GM12878 (cell line): Measurements from ENCODE around the gene COMMD1. TPM values are rescaled to one million over a fixed set of nuclear protein-coding genes. Genes with fewer than 3 reads are reported as not detected.
A peak's percentile ranks its signal among the peaks of the same experiment; 100 is the strongest.

Experiments
- ATAC-seq: fragments of 200-7000 bp; cut with Tn5 transposase; 3 replicates; pipeline ENCODE4 v1.9.1; 2020; ENCODE audit warnings: mild to moderate bottlenecking, moderate library complexity
- BruUV-seq: library from RNA; stranded (reverse); fragments of 400-500 nt; replicated peaks from 2 replicates; lab custom pipeline; 2021; lab: Mats Ljungman, UMichigan
- CTCF ChIA-PET: fragments of 300-600 bp; sonication (Branson Sonifier 250); formaldehyde crosslinking; extraction: SDS; loops from one replicate; lab custom pipeline; 2021; ENCODE audit warnings: inconsistent platforms; lab: Yijun Ruan, JAX
- POLR2A ChIA-PET: fragments of 350-600 bp; formaldehyde crosslinking; extraction: SDS; loops from one replicate; lab custom pipeline; 2021; ENCODE audit warnings: inconsistent platforms; lab: Charles Lee
- RAD21 ChIA-PET: fragments of 300-600 bp; sonication (Branson Sonifier 250); formaldehyde crosslinking; loops from one replicate; lab custom pipeline; 2023; ENCODE audit warnings: antibody characterized with exemption; ENCODE audit not compliant: unreplicated experiment; lab: Charles Lee
- SMC1A ChIA-PET: fragments of 300-600 bp; sonication (Branson Sonifier 250); formaldehyde crosslinking; loops from one replicate; lab custom pipeline; 2023; ENCODE audit not compliant: unreplicated experiment, uncharacterized antibody; lab: Charles Lee
- DNase-seq: peaks from one replicate; pipeline ENCODE4 v3.0.0-alpha.2; 2011; ENCODE audit warnings: low read depth, low spot score
- FAIRE-seq: peaks from 3 replicates; lab custom pipeline; 2011; peaks lifted over from hg19 to GRCh38; lab: Jason Lieb, UNC
- H2AFZ ChIP-seq: 2 replicates; pipeline ENCODE4 v1.6.0; 2011; ENCODE audit warnings: low read depth, low read length, control low read depth; ENCODE audit not compliant: control insufficient read depth
- H3K27ac ChIP-seq: 2 replicates; pipeline ENCODE4 v1.5.1; 2011; ENCODE audit warnings: control low read depth; ENCODE audit not compliant: control insufficient read depth, insufficient read depth
- H3K27me3 ChIP-seq, 2 experiments: replicated peaks in 1 of 2; 2 replicates each; pipeline versions ENCODE4 v1.6.0 to v1.6.1; 2011; ENCODE audit warnings: low read length in 1 of 2; ENCODE audit not compliant: control insufficient read depth in 2 of 2, insufficient read depth in 2 of 2
- H3K36me3 ChIP-seq, 2 experiments: 2 replicates each; pipeline ENCODE4 v1.5.1; 2011; ENCODE audit warnings: low read length in 1 of 2; ENCODE audit not compliant: control insufficient read depth in 2 of 2, insufficient read depth in 2 of 2
- H3K4me1 ChIP-seq: 2 replicates; pipeline ENCODE4 v1.6.1; 2011; ENCODE audit warnings: mild to moderate bottlenecking, low read length, moderate library complexity, mixed read lengths; ENCODE audit not compliant: control insufficient read depth, insufficient read depth
- H3K4me2 ChIP-seq: 2 replicates; pipeline ENCODE4 v1.6.0; 2011; ENCODE audit warnings: control low read depth; ENCODE audit not compliant: control insufficient read depth, insufficient read depth
- H3K4me3 ChIP-seq: fragments of 200-600 bp; sonication (generic); 2 replicates; pipeline ENCODE4 v1.5.1; 2016
- H3K79me2 ChIP-seq: 2 replicates; pipeline ENCODE4 v1.6.0; 2011; ENCODE audit warnings: low read length; ENCODE audit not compliant: control insufficient read depth, insufficient read depth
- H3K9ac ChIP-seq: 2 replicates; pipeline ENCODE4 v1.8.0; 2011; ENCODE audit warnings: low read length, control low read depth, mixed read lengths; ENCODE audit not compliant: control insufficient read depth, insufficient read depth
- H3K9me3 ChIP-seq: replicated peaks from 3 replicates; pipeline ENCODE4 v1.5.1; 2011; ENCODE audit warnings: mild to moderate bottlenecking, low read length; ENCODE audit not compliant: control insufficient read depth, insufficient read depth
- H4K20me1 ChIP-seq: 2 replicates; pipeline ENCODE4 v1.6.0; 2011; ENCODE audit not compliant: control insufficient read depth, insufficient read depth
- ATF7 ChIP-seq: fragments of 450-650 bp; IDR thresholded peaks from 2 replicates; pipeline ENCODE4 v1.6.1; 2016; ENCODE audit warnings: low read depth, mild to moderate bottlenecking
- CREB1 ChIP-seq: IDR thresholded peaks from 2 replicates; pipeline ENCODE4 v1.6.1; 2012; ENCODE audit warnings: low read depth, mild to moderate bottlenecking, inconsistent platforms
- GATAD2B ChIP-seq: fragments of 450-650 bp; conservative IDR thresholded peaks from 2 replicates; pipeline ENCODE4 v1.6.1; 2017; ENCODE audit warnings: low read depth, mild to moderate bottlenecking, moderate library complexity
- HDAC2 ChIP-seq: fragments of 200-600 bp; sonication (generic); IDR thresholded peaks from 2 replicates; pipeline ENCODE4 v1.6.1; 2017
- MAX ChIP-seq: IDR thresholded peaks from 2 replicates; pipeline ENCODE4 v1.6.1; 2012; ENCODE audit warnings: low read depth, low read length, improper control_type of control experiment
- MXI1 ChIP-seq: fragments of 150-350 bp; IDR thresholded peaks from 2 replicates; pipeline ENCODE4 v1.6.1; 2011; ENCODE audit warnings: low read depth, mild to moderate bottlenecking, inconsistent platforms, low read length, improper control_type of control experiment
- NFIC ChIP-seq: IDR thresholded peaks from 2 replicates; pipeline ENCODE4 v1.6.1; 2012; ENCODE audit warnings: low read depth, mild to moderate bottlenecking, inconsistent platforms, low read length, moderate library complexity
- NR2F1 ChIP-seq: fragments of 450-650 bp; conservative IDR thresholded peaks from 2 replicates; pipeline ENCODE4 v1.6.1; 2017; ENCODE audit warnings: mild to moderate bottlenecking
- PML ChIP-seq: IDR thresholded peaks from 2 replicates; pipeline ENCODE4 v1.6.1; 2012; ENCODE audit warnings: low read length, inconsistent platforms
- RELA ChIP-seq: fragments of 450-650 bp; IDR thresholded peaks from 2 replicates; pipeline ENCODE4 v1.8.0; 2014; ENCODE audit warnings: borderline replicate concordance; ENCODE audit not compliant: partially characterized antibody
- RELB ChIP-seq: fragments of 450-650 bp; IDR thresholded peaks from 2 replicates; pipeline ENCODE4 v1.6.1; 2017; ENCODE audit warnings: low read depth, mild to moderate bottlenecking, moderate library complexity
- SIN3A ChIP-seq: IDR thresholded peaks from 2 replicates; pipeline ENCODE4 v1.6.1; 2012; ENCODE audit warnings: low read depth, low read length, improper control_type of control experiment
- SIX5 ChIP-seq: IDR thresholded peaks from 2 replicates; pipeline ENCODE4 v1.6.1; 2011; ENCODE audit warnings: mild to moderate bottlenecking, low read depth, low read length, moderate library complexity; ENCODE audit not compliant: severe bottlenecking
- STAT1 ChIP-seq: fragments of 450-650 bp; conservative IDR thresholded peaks from 2 replicates; pipeline ENCODE4 v1.6.1; 2014; ENCODE audit warnings: antibody characterized with exemption, mild to moderate bottlenecking
- ZNF384 ChIP-seq: IDR thresholded peaks from 2 replicates; pipeline ENCODE4 v1.6.1; 2012; ENCODE audit warnings: low read depth, mild to moderate bottlenecking, low read length, improper control_type of control experiment, borderline replicate concordance
- ZNF592 ChIP-seq: fragments of 450-650 bp; IDR thresholded peaks from 2 replicates; pipeline ENCODE4 v1.6.1; 2017; ENCODE audit warnings: mild to moderate bottlenecking, moderate library complexity
- WGBS: methylation state at CpG from one replicate; pipeline ENCODE4 v1.1.6; 2016; ENCODE audit warnings: low lambda C conversion rate; ENCODE audit not compliant: insufficient replicate concordance, insufficient coverage; ENCODE audit errors: missing lambda C conversion rate; 5-methylcytosine and 5-hydroxymethylcytosine counted together
- in situ Hi-C: fragments of 300-500 bp; cut with MboI; formaldehyde crosslinking; loops from 9 replicates; pipeline ENCODE4 v1.14.3; 2018; ENCODE audit warnings: mixed read lengths
- intact Hi-C: fragments of 100-400 bp; cut with micrococcal nuclease; formaldehyde crosslinking; loops from one replicate; pipeline ENCODE4 v1.14.2; 2022; ENCODE audit not compliant: unreplicated experiment
- polyA plus RNA-seq, 11 experiments: library from polyadenylated mRNA; depleted of rRNA in 4 of 11; unstranded in 6 of 11; stranded (reverse) in 5 of 11; fragments of >200 nt; fragmentation: Nextera tagmentation in 4 of 11; fragmentation: Illumina TruSeq in 1 of 11; extraction: Ambion mirVana in 4 of 11; extraction: Trizol in 1 of 11; gene quantifications; 1 replicate in 1 of 11; 2 replicates in 10 of 11; pipeline versions ENCODE4 v1.2.1 to v1.2.3, GENCODE V29; 2011 to 2016; ENCODE audit warnings: inconsistent platforms in 2 of 11, missing spikeins in 2 of 11, low read depth in 1 of 11
- total RNA-seq, 4 experiments: library from RNA; depleted of rRNA in 3 of 4; stranded (reverse); fragments of >200 nt in 3 of 4; fragmentation: Illumina TruSeq in 1 of 4; extraction: Trizol in 1 of 4; gene quantifications; 2 replicates each; pipeline versions ENCODE4 v1.2.1 to v1.2.3, GENCODE V29; 2013 to 2021

COMMD1 gene
- total and polyA plus RNA-seq, 10 of the 15 experiments (the other 5 are each of a cell fraction or from before 2014, with no cell fraction given) = 39.7 to 210 (median 53.7) TPM

- TF ChIP-seq ZNF592 (no peak), ATF7 (no peak), NFIC (no peak), STAT1 (no peak), SIX5 (no peak), PML (no peak), HDAC2 (no peak)
Observed at GRCh38 chr2:61877571-61878245, 27.8 kb upstream of the COMMD1 start (continued).

DNA sequence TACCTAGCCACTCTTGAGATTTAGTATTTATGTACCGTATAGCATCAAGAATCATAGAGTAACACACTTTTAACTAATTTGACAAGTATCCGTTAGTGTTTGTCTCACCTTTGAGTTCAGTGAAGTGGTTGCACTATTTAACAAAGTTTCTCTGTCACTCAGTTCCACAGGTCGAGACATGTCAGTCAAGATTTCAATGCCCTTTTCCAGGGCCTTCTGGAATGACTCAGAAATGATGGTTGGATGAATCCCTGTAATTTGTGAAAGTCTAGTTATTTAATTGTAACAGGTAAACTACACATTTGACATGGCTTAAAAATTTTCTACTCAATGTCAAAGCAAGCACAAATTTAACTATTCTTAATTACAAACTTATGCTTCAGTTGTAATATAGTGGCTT, 26.7 kb upstream of the COMMD1 start:
- ChIA-PET POLR2A (no interaction called here), RAD21 (no interaction called here), CTCF (interaction anchor here (0.6 kb wide), 1 partner anchor 243 kb away, joined by 6 read pairs; no protein-coding TSS in a partner anchor), SMC1A (no interaction called here)
- Histone ChIP-seq H4K20me1 (no peaks in the 10 kb centered on the region), H3K79me2 (no peaks in the 10 kb centered on the region; the same call in none of the 2 replicates), H3K4me2 (no peak overlapping the region), H3K27me3 (no peaks in the 10 kb centered on the region), H3K36me3 (peaks cover 9 to 47% of the 10 kb centered on the region in 2 experiments), H2AFZ (no peak overlapping the region), H3K9ac (no peak overlapping the region), H3K4me1 (no peaks in the 10 kb centered on the region), H3K4me3 (no peak overlapping the region), H3K9me3 (no peaks in the 10 kb centered on the region), H3K27ac (no peak overlapping the region)
- ATAC-seq (no peak), DNase-seq (no peak), FAIRE-seq (peak; percentile 7)
- intact Hi-C loops = loop anchor here (10.0 kb wide), 1 partner anchor 384 kb away; no protein-coding TSS in a partner anchor
- no TSS peak for BruUV-seq
- 94% methylated on average over 3 of the region's 3 CpGs for WGBS
- in situ Hi-C loops = no loop called here
- TF ChIP-seq RELA (no peak), MXI1 (no peak), RELB (no peak), CREB1 (no peak), MAX (no peak), ATF7 (no peak), SIN3A (no peak), NR2F1 (no peak), ZNF384 (no peak), GATAD2B (no peak)
